ENCODE results near the gene IGSF3.

Gene IGSF3

DNA sequence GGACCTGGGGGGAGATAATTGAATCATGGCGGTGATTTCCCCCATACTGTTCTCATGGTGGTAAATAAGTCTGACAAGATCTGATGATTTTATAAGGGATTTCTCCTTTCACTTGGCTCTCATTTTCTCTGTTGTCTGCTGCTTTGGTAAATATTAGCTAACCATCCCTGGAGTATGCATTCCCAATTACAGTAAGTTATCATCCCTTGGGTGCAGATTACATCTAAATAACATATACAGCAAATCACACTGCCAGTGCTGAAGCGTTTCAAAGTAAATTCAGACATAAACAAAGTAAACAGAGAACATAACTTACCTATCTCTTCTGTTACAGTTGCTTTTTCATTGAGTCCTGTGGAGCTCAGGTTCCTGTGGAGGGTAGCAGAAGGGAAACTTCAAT, 38.6 kb upstream of the IGSF3 start:
- Histone ChIP-seq H4K5ac (ENCODE audit: low read length) (no peak overlapping the region), H3K27ac (ENCODE audit: low read depth, low read length) (no peak overlapping the region), H4K8ac (ENCODE audit: low read depth, low read length) (no peak overlapping the region), H3K36me3 (ENCODE audit: control insufficient read depth, insufficient read depth, low read length) (no peaks in the 10 kb centered on the region), H3K18ac (ENCODE audit: low read length) (no peak overlapping the region), H3K4ac (ENCODE audit: low read depth, low read length) (no peak overlapping the region), H3K27me3 (ENCODE audit: insufficient read depth, low read length, poor library complexity) (no peaks in the 10 kb centered on the region), H3K4me2 (ENCODE audit: low read length) (no peak overlapping the region), H3K4me3 (ENCODE audit: low read length) (no peak overlapping the region), H3K56ac (ENCODE audit: low read length) (no peak overlapping the region), H2BK15ac (replicated peaks; ENCODE audit: low read depth) (no peak overlapping the region), H3K79me1 (ENCODE audit: low read length) (no peaks in the 10 kb centered on the region), H2BK120ac (ENCODE audit: low read depth, low read length) (no peak overlapping the region), H3K9ac (ENCODE audit: low read length) (no peak overlapping the region), H2AK5ac (ENCODE audit: low read length) (no peak overlapping the region), H3K79me2 (ENCODE audit: control insufficient read depth, insufficient read depth, low read length) (no peaks in the 10 kb centered on the region), H2BK5ac (ENCODE audit: low read length) (no peak overlapping the region), H3K4me1 (ENCODE audit: control insufficient read depth, low read depth, low read length) (no peaks in the 10 kb centered on the region), H3K23ac (ENCODE audit: low read length) (no peak overlapping the region)
- no CpG with 5 or more reads among the region's 2 CpGs for WGBS (ENCODE audit: extremely low coverage, insufficient coverage, low lambda C conversion rate)
- no peak for DNase-seq

DNA sequence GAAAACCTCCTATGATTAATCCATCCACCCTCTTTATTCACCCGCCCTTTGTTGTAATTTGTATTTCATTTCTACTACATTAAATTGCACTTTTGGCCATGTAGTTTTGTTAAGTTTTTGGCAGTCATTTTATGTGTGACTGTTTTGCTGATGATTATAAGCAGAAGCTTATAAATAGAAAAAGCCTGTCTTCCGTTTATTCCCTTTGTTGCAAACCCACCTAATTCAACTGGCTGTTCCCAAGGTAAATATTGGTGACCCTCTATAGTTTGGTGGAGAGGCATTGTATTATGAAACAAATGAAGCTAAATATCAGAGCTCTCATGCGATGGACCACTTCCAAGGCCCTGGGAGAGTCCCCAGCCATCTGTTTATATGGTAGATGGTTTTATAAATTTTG, 36.7 kb upstream of the IGSF3 start:
- no peak overlapping the region for H3K4me2 ChIP-seq (ENCODE audit: low read length)
- no peak for DNase-seq
- no peak overlapping the region for H3K27ac ChIP-seq (ENCODE audit: low read depth, low read length)
- H4K5ac ChIP-seq (ENCODE audit: low read length) = no peak overlapping the region
- no peak overlapping the region for H3K4me3 ChIP-seq (ENCODE audit: low read length)
- no peaks in the 10 kb centered on the region for H3K79me1 ChIP-seq (ENCODE audit: low read length)
- H3K56ac ChIP-seq (ENCODE audit: low read length) = no peak overlapping the region
- WGBS (ENCODE audit: extremely low coverage, insufficient coverage, low lambda C conversion rate) = 100% methylated on average over 1 of the region's 3 CpGs
- H2BK5ac ChIP-seq (ENCODE audit: low read length) = no peak overlapping the region
- no peaks in the 10 kb centered on the region for H3K79me2 ChIP-seq (ENCODE audit: control insufficient read depth, insufficient read depth, low read length)
- H3K4me1 ChIP-seq (ENCODE audit: control insufficient read depth, low read depth, low read length) = no peaks in the 10 kb centered on the region
- no peak overlapping the region for H3K23ac ChIP-seq (ENCODE audit: low read length)
- no peak overlapping the region for H3K4ac ChIP-seq (ENCODE audit: low read depth, low read length)
- H3K9ac ChIP-seq (ENCODE audit: low read length) = no peak overlapping the region
- H3K36me3 ChIP-seq (ENCODE audit: control insufficient read depth, insufficient read depth, low read length) = no peaks in the 10 kb centered on the region
- H2BK15ac ChIP-seq (replicated peaks; ENCODE audit: low read depth) = no peak overlapping the region
- no peak overlapping the region for H3K18ac ChIP-seq (ENCODE audit: low read length)
- H3K27me3 ChIP-seq (ENCODE audit: insufficient read depth, low read length, poor library complexity) = no peaks in the 10 kb centered on the region
- no peak overlapping the region for H2AK5ac ChIP-seq (ENCODE audit: low read length)
- H2BK120ac ChIP-seq (ENCODE audit: low read depth, low read length) = no peak overlapping the region
- no peak overlapping the region for H4K8ac ChIP-seq (ENCODE audit: low read depth, low read length)

- Histone ChIP-seq H2BK120ac (ENCODE audit: low read depth, low read length) (no peak overlapping the region), H2BK15ac (replicated peaks; ENCODE audit: low read depth) (no peak overlapping the region), H3K18ac (ENCODE audit: low read length) (no peak overlapping the region), H3K79me1 (ENCODE audit: low read length) (no peaks in the 10 kb centered on the region), H3K56ac (ENCODE audit: low read length) (no peak overlapping the region), H3K23ac (ENCODE audit: low read length) (no peak overlapping the region), H3K79me2 (ENCODE audit: control insufficient read depth, insufficient read depth, low read length) (no peaks in the 10 kb centered on the region), H3K27ac (ENCODE audit: low read depth, low read length) (no peak overlapping the region), H3K9ac (ENCODE audit: low read length) (no peak overlapping the region), H3K4me2 (ENCODE audit: low read length) (no peak overlapping the region), H2BK5ac (ENCODE audit: low read length) (no peak overlapping the region), H3K27me3 (ENCODE audit: insufficient read depth, low read length, poor library complexity) (no peaks in the 10 kb centered on the region), H4K8ac (ENCODE audit: low read depth, low read length) (no peak overlapping the region), H3K4me1 (ENCODE audit: control insufficient read depth, low read depth, low read length) (no peaks in the 10 kb centered on the region), H3K4ac (ENCODE audit: low read depth, low read length) (no peak overlapping the region), H2AK5ac (ENCODE audit: low read length) (no peak overlapping the region), H4K5ac (ENCODE audit: low read length) (no peak overlapping the region), H3K36me3 (ENCODE audit: control insufficient read depth, insufficient read depth, low read length) (no peaks in the 10 kb centered on the region), H3K4me3 (ENCODE audit: low read length) (no peak overlapping the region)
- DNase-seq = no peak
These were observed 32.1 kb upstream of the IGSF3 start for GRCh38 chr1:116699605-116700004.

- Histone ChIP-seq H4K5ac (ENCODE audit: low read length) (no peak overlapping the region), H3K36me3 (ENCODE audit: control insufficient read depth, insufficient read depth, low read length) (no peaks in the 10 kb centered on the region), H2AK5ac (ENCODE audit: low read length) (no peak overlapping the region), H3K4me2 (ENCODE audit: low read length) (no peak overlapping the region), H3K56ac (ENCODE audit: low read length) (no peak overlapping the region), H2BK5ac (ENCODE audit: low read length) (no peak overlapping the region), H3K79me2 (ENCODE audit: control insufficient read depth, insufficient read depth, low read length) (no peaks in the 10 kb centered on the region), H3K4me3 (ENCODE audit: low read length) (no peak overlapping the region), H2BK15ac (replicated peaks; ENCODE audit: low read depth) (no peak overlapping the region), H3K79me1 (ENCODE audit: low read length) (no peaks in the 10 kb centered on the region), H3K9ac (ENCODE audit: low read length) (no peak overlapping the region), H2BK120ac (ENCODE audit: low read depth, low read length) (no peak overlapping the region), H3K18ac (ENCODE audit: low read length) (no peak overlapping the region), H3K27ac (ENCODE audit: low read depth, low read length) (no peak overlapping the region), H3K27me3 (ENCODE audit: insufficient read depth, low read length, poor library complexity) (no peaks in the 10 kb centered on the region), H3K23ac (ENCODE audit: low read length) (no peak overlapping the region), H4K8ac (ENCODE audit: low read depth, low read length) (no peak overlapping the region), H3K4ac (ENCODE audit: low read depth, low read length) (no peak overlapping the region), H3K4me1 (ENCODE audit: control insufficient read depth, low read depth, low read length) (no peaks in the 10 kb centered on the region)
- no CpG with 5 or more reads among the region's 2 CpGs for WGBS (ENCODE audit: extremely low coverage, insufficient coverage, low lambda C conversion rate)
- no peak for DNase-seq
These were observed 30.7 kb upstream of the IGSF3 start for GRCh38 chr1:116698244-116698595.

- Histone ChIP-seq H2BK5ac (ENCODE audit: low read length) (no peak overlapping the region), H3K4me3 (ENCODE audit: low read length) (no peak overlapping the region), H3K4ac (ENCODE audit: low read depth, low read length) (no peak overlapping the region), H3K4me1 (ENCODE audit: control insufficient read depth, low read depth, low read length) (no peaks in the 10 kb centered on the region), H2BK15ac (replicated peaks; ENCODE audit: low read depth) (no peak overlapping the region), H3K79me2 (ENCODE audit: control insufficient read depth, insufficient read depth, low read length) (no peaks in the 10 kb centered on the region), H3K27ac (ENCODE audit: low read depth, low read length) (no peak overlapping the region), H3K4me2 (ENCODE audit: low read length) (no peak overlapping the region), H3K27me3 (ENCODE audit: insufficient read depth, low read length, poor library complexity) (no peaks in the 10 kb centered on the region), H4K8ac (ENCODE audit: low read depth, low read length) (no peak overlapping the region), H3K18ac (ENCODE audit: low read length) (no peak overlapping the region), H4K5ac (ENCODE audit: low read length) (no peak overlapping the region), H2BK120ac (ENCODE audit: low read depth, low read length) (no peak overlapping the region), H3K23ac (ENCODE audit: low read length) (no peak overlapping the region), H3K56ac (ENCODE audit: low read length) (no peak overlapping the region), H3K9ac (ENCODE audit: low read length) (no peak overlapping the region), H3K79me1 (ENCODE audit: low read length) (no peaks in the 10 kb centered on the region), H2AK5ac (ENCODE audit: low read length) (no peak overlapping the region), H3K36me3 (ENCODE audit: control insufficient read depth, insufficient read depth, low read length) (no peaks in the 10 kb centered on the region)
- DNase-seq = no peak
- no CpG with 5 or more reads among the region's 4 CpGs for WGBS (ENCODE audit: extremely low coverage, insufficient coverage, low lambda C conversion rate)
These were observed 30.2 kb upstream of the IGSF3 start for GRCh38 chr1:116697548-116698243.

- WGBS (ENCODE audit: extremely low coverage, insufficient coverage, low lambda C conversion rate) = no CpG with 5 or more reads among the region's 3 CpGs
- no peaks in the 10 kb centered on the region for H3K79me2 ChIP-seq (ENCODE audit: control insufficient read depth, insufficient read depth, low read length)
- H3K79me1 ChIP-seq (ENCODE audit: low read length) = no peaks in the 10 kb centered on the region
These were observed 27.0 kb upstream of the IGSF3 start for GRCh38 chr1:116694524-116694923.

More at GRCh38 chr1:116694524-116694923, 27.0 kb upstream of the IGSF3 start:
- Histone ChIP-seq H3K56ac (ENCODE audit: low read length) (no peak overlapping the region), H3K36me3 (ENCODE audit: control insufficient read depth, insufficient read depth, low read length) (no peaks in the 10 kb centered on the region), H3K9ac (ENCODE audit: low read length) (no peak overlapping the region), H3K18ac (ENCODE audit: low read length) (no peak overlapping the region), H2BK120ac (ENCODE audit: low read depth, low read length) (no peak overlapping the region), H3K27ac (ENCODE audit: low read depth, low read length) (no peak overlapping the region), H2AK5ac (ENCODE audit: low read length) (no peak overlapping the region), H3K4me3 (ENCODE audit: low read length) (no peak overlapping the region), H4K5ac (ENCODE audit: low read length) (no peak overlapping the region), H3K27me3 (ENCODE audit: insufficient read depth, low read length, poor library complexity) (no peaks in the 10 kb centered on the region), H2BK15ac (replicated peaks; ENCODE audit: low read depth) (no peak overlapping the region), H3K4me1 (ENCODE audit: control insufficient read depth, low read depth, low read length) (no peaks in the 10 kb centered on the region), H4K8ac (ENCODE audit: low read depth, low read length) (no peak overlapping the region), H3K4ac (ENCODE audit: low read depth, low read length) (no peak overlapping the region), H3K4me2 (ENCODE audit: low read length) (no peak overlapping the region), H3K23ac (ENCODE audit: low read length) (no peak overlapping the region), H2BK5ac (ENCODE audit: low read length) (no peak overlapping the region)
- no peak for DNase-seq

Measured in mesendoderm (in vitro differentiated cells).